IMR-90 (cell line): ENCODE results near the gene ABCC9. TPM values are rescaled to one million over a fixed set of nuclear protein-coding genes. Genes with fewer than 3 reads are reported as not detected.

Experiments
- ATAC-seq: fragments of 200-7000 bp; cut with Tn5 transposase; 2 replicates; pipeline ENCODE4 v1.9.1; 2020; ENCODE audit warnings: low read depth, mild to moderate bottlenecking, moderate library complexity
- BruUV-seq: library from RNA; stranded (reverse); fragments of 400-500 nt; replicated peaks from 2 replicates; lab custom pipeline; 2021; lab: Mats Ljungman, UMichigan
- CTCF ChIA-PET: fragments of 300-600 bp; formaldehyde crosslinking; extraction: SDS; loops from one replicate; lab custom pipeline; 2021; ENCODE audit warnings: antibody characterized with exemption; lab: Yijun Ruan, JAX
- POLR2A ChIA-PET: fragments of 300-600 bp; sonication (Branson Sonifier 250); formaldehyde crosslinking; loops from one replicate; lab custom pipeline; 2022; ENCODE audit warnings: antibody characterized with exemption; ENCODE audit not compliant: unreplicated experiment; lab: Charles Lee
- DNase-seq: peaks from one replicate; pipeline ENCODE4 v3.0.0; 2013
- H2AFZ ChIP-seq: replicated peaks from 2 replicates; pipeline ENCODE3; 2013; ENCODE audit warnings: low read length, mild to moderate bottlenecking; ENCODE audit not compliant: poor library complexity
- H2AK5ac ChIP-seq: 2 replicates; pipeline ENCODE4 v1.6.1; 2013; ENCODE audit warnings: low read depth, low read length, inconsistent platforms
- H2AK9ac ChIP-seq: replicated peaks from 2 replicates; pipeline ENCODE3; 2013; ENCODE audit warnings: mild to moderate bottlenecking, low read depth, low read length, moderate library complexity; ENCODE audit not compliant: poor library complexity
- H2BK120ac ChIP-seq: 2 replicates; pipeline ENCODE4 v1.6.1; 2013; ENCODE audit warnings: low read depth, low read length, inconsistent platforms
- H2BK15ac ChIP-seq: 3 replicates; pipeline ENCODE4 v1.6.1; 2013; ENCODE audit warnings: low read depth, low read length, inconsistent platforms
- H2BK20ac ChIP-seq: 2 replicates; pipeline ENCODE4 v1.6.1; 2013; ENCODE audit warnings: low read depth, mild to moderate bottlenecking, inconsistent platforms, low read length, moderate library complexity
- H2BK5ac ChIP-seq: 2 replicates; pipeline ENCODE4 v1.6.1; 2013; ENCODE audit warnings: mild to moderate bottlenecking, low read depth, low read length, inconsistent platforms; ENCODE audit not compliant: poor library complexity, severe bottlenecking
- H3K14ac ChIP-seq: replicated peaks from 2 replicates; pipeline ENCODE4 v1.6.1; 2013; ENCODE audit warnings: low read depth, low read length, inconsistent platforms
- H3K18ac ChIP-seq: 2 replicates; pipeline ENCODE4 v1.6.1; 2013; ENCODE audit warnings: low read depth, low read length, control low read depth
- H3K23ac ChIP-seq: 2 replicates; pipeline ENCODE4 v1.6.1; 2013; ENCODE audit warnings: low read depth, low read length, inconsistent platforms
- H3K27ac ChIP-seq: 2 replicates; pipeline ENCODE4 v1.5.1; 2013; ENCODE audit warnings: mild to moderate bottlenecking, control low read depth, low read length; ENCODE audit not compliant: insufficient read depth
- H3K27me3 ChIP-seq: 2 replicates; pipeline ENCODE4 v1.6.1; 2013; ENCODE audit warnings: low read length; ENCODE audit not compliant: control insufficient read depth, insufficient read depth
- H3K36me3 ChIP-seq: 2 replicates; pipeline ENCODE4 v1.6.1; 2013; ENCODE audit warnings: low read length, mixed read lengths; ENCODE audit not compliant: control insufficient read depth, insufficient read depth
- H3K4ac ChIP-seq: 2 replicates; pipeline ENCODE4 v1.6.1; 2013; ENCODE audit warnings: low read depth, low read length, inconsistent platforms
- H3K4me1 ChIP-seq: 2 replicates; pipeline ENCODE4 v1.6.1; 2013; ENCODE audit warnings: low read length, mixed read lengths; ENCODE audit not compliant: control insufficient read depth, insufficient read depth
- H3K4me2 ChIP-seq: 2 replicates; pipeline ENCODE4 v1.6.1; 2013; ENCODE audit warnings: low read depth, mild to moderate bottlenecking, control low read depth, low read length, moderate library complexity
- H3K4me3 ChIP-seq: 2 replicates; pipeline ENCODE4 v1.5.1; 2013; ENCODE audit warnings: low read depth, mild to moderate bottlenecking, control low read depth, low read length, moderate library complexity; ENCODE audit not compliant: insufficient read depth
- H3K56ac ChIP-seq: 2 replicates; pipeline ENCODE4 v1.6.1; 2013; ENCODE audit warnings: low read length, inconsistent platforms; ENCODE audit not compliant: insufficient read depth; ENCODE audit errors: extremely low read depth
- H3K79me1 ChIP-seq, 2 experiments: 2 replicates each; pipeline ENCODE4 v1.6.1; 2013; ENCODE audit warnings: low read length in 2 of 2, inconsistent platforms in 1 of 2, low read depth in 1 of 2
- H3K9ac ChIP-seq: 2 replicates; pipeline ENCODE4 v1.6.1; 2013; ENCODE audit warnings: low read depth, low read length, control low read depth
- H3K9me1 ChIP-seq: 2 replicates; pipeline ENCODE4 v1.6.1; 2013; ENCODE audit warnings: low read length, inconsistent platforms; ENCODE audit not compliant: insufficient read depth
- H3K9me3 ChIP-seq: 2 replicates; pipeline ENCODE4 v1.6.1; 2013; ENCODE audit warnings: low read length; ENCODE audit not compliant: control insufficient read depth, insufficient read depth
- H4K20me1 ChIP-seq: 2 replicates; pipeline ENCODE4 v1.6.1; 2013; ENCODE audit warnings: low read length, inconsistent platforms; ENCODE audit not compliant: insufficient read depth
- H4K5ac ChIP-seq: 2 replicates; pipeline ENCODE4 v1.6.1; 2013; ENCODE audit warnings: mild to moderate bottlenecking, low read depth, low read length, control low read depth
- H4K8ac ChIP-seq, 2 experiments: 2 replicates each; pipeline ENCODE4 v1.6.1; 2013; ENCODE audit warnings: low read depth in 2 of 2, low read length in 2 of 2, control low read depth in 1 of 2, inconsistent platforms in 1 of 2
- H4K91ac ChIP-seq: 2 replicates; pipeline ENCODE4 v1.6.1; 2013; ENCODE audit warnings: low read depth, low read length, inconsistent platforms; ENCODE audit not compliant: insufficient read depth
- CEBPB ChIP-seq: IDR thresholded peaks from 2 replicates; pipeline ENCODE4 v1.6.1; 2012; ENCODE audit warnings: low read depth, low read length, improper control_type of control experiment
- CHD1 ChIP-seq: IDR thresholded peaks from 2 replicates; pipeline ENCODE4 v1.6.1; 2012; ENCODE audit warnings: low read depth, low read length, improper control_type of control experiment
- MAFK ChIP-seq: IDR thresholded peaks from 2 replicates; pipeline ENCODE4 v1.6.1; 2012; ENCODE audit warnings: low read depth, low read length, improper control_type of control experiment
- RAD21 ChIP-seq: IDR thresholded peaks from 2 replicates; pipeline ENCODE4 v1.6.1; 2012; ENCODE audit warnings: low read length, improper control_type of control experiment
- RCOR1 ChIP-seq: IDR thresholded peaks from 2 replicates; pipeline ENCODE4 v1.6.1; 2012; ENCODE audit warnings: mild to moderate bottlenecking, low read length, improper control_type of control experiment; ENCODE audit not compliant: insufficient replicate concordance
- SMC3 ChIP-seq: fragments of 150-350 bp; IDR thresholded peaks from 2 replicates; pipeline ENCODE4 v1.6.1; 2016; ENCODE audit warnings: low read depth, mild to moderate bottlenecking, antibody characterized with exemption, low read length, moderate library complexity
- WGBS, 2 experiments: methylation state at CpG; one replicate each; pipeline versions ENCODE4 v1.1.5 to v1.1.7; 2013; ENCODE audit warnings: missing lambda C conversion rate in 2 of 2; ENCODE audit not compliant: insufficient read length in 1 of 2; ENCODE audit errors: extremely low coverage in 2 of 2; 5-methylcytosine and 5-hydroxymethylcytosine counted together
- dilution Hi-C: fragments of 300-500 bp; cut with HindIII; formaldehyde crosslinking; loops from one replicate; pipeline ENCODE4 v1.14.3; 2018; ENCODE audit warnings: low sequenced_read_pairs; ENCODE audit not compliant: unreplicated experiment
- in situ Hi-C: fragments of 300-500 bp; cut with MboI; formaldehyde crosslinking; loops from 3 replicates; pipeline ENCODE4 v1.14.3; 2019; ENCODE audit warnings: low sequenced_read_pairs, inconsistent platforms, mixed read lengths
- intact Hi-C: fragments of 100-400 bp; cut with micrococcal nuclease; formaldehyde crosslinking; loops from 2 replicates; pipeline ENCODE4 v1.10.0; 2022
- polyA plus RNA-seq, 3 experiments: library from polyadenylated mRNA; depleted of rRNA; stranded (reverse); fragments of >200 nt; gene quantifications; 2 replicates each; pipeline ENCODE4 v1.2.3, GENCODE V29; 2012; ENCODE audit warnings: low replicate concordance in 1 of 3
- total RNA-seq: library from RNA; depleted of rRNA; stranded (reverse); fragments of >200 nt; gene quantifications from 2 replicates; pipeline ENCODE4 v1.2.3, GENCODE V29; 2012
- TF ChIP-seq, protein P1 (sequence below): fragments of 150-350 bp; IDR thresholded peaks from 2 replicates; pipeline ENCODE4 v1.6.1; 2016; ENCODE audit warnings: low read depth, mild to moderate bottlenecking, low read length, moderate library complexity, borderline replicate concordance
- TF ChIP-seq, protein P2 (sequence below): conservative IDR thresholded peaks from 2 replicates; pipeline ENCODE4 v1.5.1; 2012; ENCODE audit warnings: mild to moderate bottlenecking, low read depth, low read length, improper control_type of control experiment

ABCC9 gene
- total and polyA plus RNA-seq, 2 of the 4 experiments (the other 2 are of a cell fraction), result 1.2 to 6.6 TPM

- in situ Hi-C loops, result no loop called here
- no peak overlapping the region for H4K5ac ChIP-seq
- H3K4ac ChIP-seq, result no peak overlapping the region
- WGBS, 2 experiments, result no CpG with 5 or more reads among the region's 2 CpGs
- POLR2A ChIA-PET, result no interaction called here
- no peak overlapping the region for H3K56ac ChIP-seq
- H3K9ac ChIP-seq, result no peak overlapping the region
- no peak overlapping the region for H3K27ac ChIP-seq
- TF ChIP-seq SMC3 (no peak), RCOR1 (no peak), CEBPB (no peak), MAFK (no peak), CHD1 (no peak), RAD21 (no peak)
- TF ChIP-seq, protein P1, sequence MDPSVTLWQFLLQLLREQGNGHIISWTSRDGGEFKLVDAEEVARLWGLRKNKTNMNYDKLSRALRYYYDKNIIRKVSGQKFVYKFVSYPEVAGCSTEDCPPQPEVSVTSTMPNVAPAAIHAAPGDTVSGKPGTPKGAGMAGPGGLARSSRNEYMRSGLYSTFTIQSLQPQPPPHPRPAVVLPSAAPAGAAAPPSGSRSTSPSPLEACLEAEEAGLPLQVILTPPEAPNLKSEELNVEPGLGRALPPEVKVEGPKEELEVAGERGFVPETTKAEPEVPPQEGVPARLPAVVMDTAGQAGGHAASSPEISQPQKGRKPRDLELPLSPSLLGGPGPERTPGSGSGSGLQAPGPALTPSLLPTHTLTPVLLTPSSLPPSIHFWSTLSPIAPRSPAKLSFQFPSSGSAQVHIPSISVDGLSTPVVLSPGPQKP, result no peak
- TF ChIP-seq, protein P2, sequence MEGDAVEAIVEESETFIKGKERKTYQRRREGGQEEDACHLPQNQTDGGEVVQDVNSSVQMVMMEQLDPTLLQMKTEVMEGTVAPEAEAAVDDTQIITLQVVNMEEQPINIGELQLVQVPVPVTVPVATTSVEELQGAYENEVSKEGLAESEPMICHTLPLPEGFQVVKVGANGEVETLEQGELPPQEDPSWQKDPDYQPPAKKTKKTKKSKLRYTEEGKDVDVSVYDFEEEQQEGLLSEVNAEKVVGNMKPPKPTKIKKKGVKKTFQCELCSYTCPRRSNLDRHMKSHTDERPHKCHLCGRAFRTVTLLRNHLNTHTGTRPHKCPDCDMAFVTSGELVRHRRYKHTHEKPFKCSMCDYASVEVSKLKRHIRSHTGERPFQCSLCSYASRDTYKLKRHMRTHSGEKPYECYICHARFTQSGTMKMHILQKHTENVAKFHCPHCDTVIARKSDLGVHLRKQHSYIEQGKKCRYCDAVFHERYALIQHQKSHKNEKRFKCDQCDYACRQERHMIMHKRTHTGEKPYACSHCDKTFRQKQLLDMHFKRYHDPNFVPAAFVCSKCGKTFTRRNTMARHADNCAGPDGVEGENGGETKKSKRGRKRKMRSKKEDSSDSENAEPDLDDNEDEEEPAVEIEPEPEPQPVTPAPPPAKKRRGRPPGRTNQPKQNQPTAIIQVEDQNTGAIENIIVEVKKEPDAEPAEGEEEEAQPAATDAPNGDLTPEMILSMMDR, result no peak
- no peak overlapping the region for H3K4me3 ChIP-seq
- no peak for ATAC-seq
- H3K9me1 ChIP-seq, result no peaks in the 10 kb centered on the region
- H3K4me1 ChIP-seq, result no peaks in the 10 kb centered on the region
- BruUV-seq, result no TSS peak
- no peak overlapping the region for H2AFZ ChIP-seq
- H4K20me1 ChIP-seq, result no peaks in the 10 kb centered on the region
- H2BK20ac ChIP-seq, result no peak overlapping the region
- no peak for DNase-seq
- dilution Hi-C loops, result no loop called here
- H2AK5ac ChIP-seq, result no peak overlapping the region
- H3K9me3 ChIP-seq, result no peaks in the 10 kb centered on the region
- H3K18ac ChIP-seq, result no peak overlapping the region
- H3K27me3 ChIP-seq, result no peaks in the 10 kb centered on the region
- no peaks in the 10 kb centered on the region for H3K79me1 ChIP-seq
- H2BK5ac ChIP-seq, result no peak overlapping the region
- no peak overlapping the region for H3K4me2 ChIP-seq
- H3K14ac ChIP-seq, result no peak overlapping the region
- no peak overlapping the region for H4K8ac ChIP-seq
- no peak overlapping the region for H4K91ac ChIP-seq
- H2BK15ac ChIP-seq, result no peak overlapping the region
- no peak overlapping the region for H3K23ac ChIP-seq
- CTCF ChIA-PET, result no interaction called here
- H2BK120ac ChIP-seq, result no peak overlapping the region
- H2AK9ac ChIP-seq, result no peak overlapping the region
- intact Hi-C loops, result no loop called here
- no peaks in the 10 kb centered on the region for H3K36me3 ChIP-seq
Measured at GRCh38 chr12:21895651-21896050, 45.6 kb downstream of the ABCC9 start.
